ENCODE data around the gene HUS1.
A peak's percentile ranks its signal among the peaks of the same experiment; 100 is the strongest.

Gene HUS1

GRCh38 chr7:47979832-47980181 lies 392 bp upstream of the HUS1 start:
- no peak for DNase-seq (ENCODE audit: low read depth in 2 of 2)

GRCh38 chr7:47978790-47979144 lies 648 bp downstream of the HUS1 start:
- DNase-seq (ENCODE audit: low read depth in 2 of 2), result no peak

GRCh38 chr7:47973739-47974138 lies 5.7 kb downstream of the HUS1 start:
- DNase-seq (ENCODE audit: low read depth in 2 of 2), result no peak

GRCh38 chr7:47970761-47971160 lies 8.7 kb downstream of the HUS1 start:
- DNase-seq (ENCODE audit: low read depth in 2 of 2), result peak in 1 of 2 experiments; percentile 8

- DNase-seq (ENCODE audit: low read depth in 2 of 2), result peak in 1 of 2 experiments; percentile 26
Observed at GRCh38 chr7:47968847-47969774, 10.3 kb downstream of the HUS1 start.

GRCh38 chr7:47967708-47968107 lies 11.7 kb downstream of the HUS1 start:
- DNase-seq (ENCODE audit: low read depth in 2 of 2), result peak in 1 of 2 experiments; percentile 11

GRCh38 chr7:47967123-47967522 lies 12.3 kb downstream of the HUS1 start:
- DNase-seq (ENCODE audit: low read depth in 2 of 2), result no peak

- no peak for DNase-seq (ENCODE audit: low read depth in 2 of 2)
Observed at GRCh38 chr7:47965456-47965855, 14.0 kb downstream of the HUS1 start.

- DNase-seq (ENCODE audit: low read depth in 2 of 2), result no peak
Observed at GRCh38 chr7:47962262-47962661, 17.2 kb downstream of the HUS1 start.

GRCh38 chr7:47957156-47957555 lies 22.3 kb downstream of the HUS1 start:
- DNase-seq (ENCODE audit: low read depth in 2 of 2), result no peak

- DNase-seq (ENCODE audit: low read depth in 2 of 2), result no peak
Observed at GRCh38 chr7:47956220-47956619, 23.2 kb downstream of the HUS1 start.

GRCh38 chr7:47954231-47954911 lies 25.0 kb downstream of the HUS1 start:
- no peak for DNase-seq (ENCODE audit: low read depth in 2 of 2)

GRCh38 chr7:47953822-47954221 lies 25.6 kb downstream of the HUS1 start:
- DNase-seq (ENCODE audit: low read depth in 2 of 2), result no peak

GRCh38 chr7:47952224-47952623 lies 27.2 kb downstream of the HUS1 start:
- no peak for DNase-seq (ENCODE audit: low read depth in 2 of 2)

GRCh38 chr7:47951374-47951773 lies 28.0 kb downstream of the HUS1 start:
- DNase-seq (ENCODE audit: low read depth in 2 of 2), result no peak

GRCh38 chr7:47950714-47951113 lies 28.7 kb downstream of the HUS1 start:
- no peak for DNase-seq (ENCODE audit: low read depth in 2 of 2)

GRCh38 chr7:47949703-47950102 lies 29.7 kb downstream of the HUS1 start:
- no peak for DNase-seq (ENCODE audit: low read depth in 2 of 2)

- DNase-seq (ENCODE audit: low read depth in 2 of 2), result no peak
Observed at GRCh38 chr7:47948141-47948790, 31.1 kb downstream of the HUS1 start, which contains the start of gene PKD1L1. Gene PKD1L1 (minus strand): TSS chr7:47948466. CDS start chr7:47948440, 26 bp downstream.

- no peak for DNase-seq (ENCODE audit: low read depth in 2 of 2)
Observed at GRCh38 chr7:47947355-47947749, 32.1 kb downstream of the HUS1 start.

GRCh38 chr7:47946581-47947354 lies 32.6 kb downstream of the HUS1 start:
- DNase-seq (ENCODE audit: low read depth in 2 of 2), result no peak

GRCh38 chr7:47945261-47946015 lies 34.0 kb downstream of the HUS1 start:
- DNase-seq (ENCODE audit: low read depth in 2 of 2), result peak in 1 of 2 experiments; percentile 38

All from fibroblast of skin of left quadriceps (primary cell).